SK-N-SH (cell line): ENCODE data around the gene BNC2. TPM values are rescaled to one million over a fixed set of nuclear protein-coding genes. Genes with fewer than 3 reads are reported as not detected.

Experiments
- CTCF ChIA-PET: fragments of 300-600, 350-600 bp; formaldehyde crosslinking; extraction: SDS; loops from one replicate; lab custom pipeline; 2021; lab: Yijun Ruan, JAX
- POLR2A ChIA-PET: fragments of 350-600 bp; sonication (Branson Sonifier 250); formaldehyde crosslinking; extraction: SDS; loops from one replicate; lab custom pipeline; 2020; ENCODE audit warnings: antibody characterized with exemption, inconsistent platforms; lab: Yijun Ruan, JAX
- DNase-seq: peaks from one replicate; pipeline ENCODE4 v3.0.0; 2012
- H2AFZ ChIP-seq: fragments of 200-600 bp; sonication (generic); 2 replicates; pipeline ENCODE4 v1.8.1; 2016; ENCODE audit warnings: antibody characterized with exemption, mild to moderate bottlenecking, low read depth
- H3F3A ChIP-seq: fragments of 200-600 bp; sonication (generic); replicated peaks from 2 replicates; pipeline ENCODE3; 2016; ENCODE audit warnings: antibody characterized with exemption, mild to moderate bottlenecking; ENCODE audit not compliant: insufficient read depth
- H3K27ac ChIP-seq, 2 experiments: fragments of 200-500 bp in 1 of 2; fragments of 200-600 bp in 1 of 2; sonication (Bioruptor generic) in 1 of 2; sonication (generic), shearing (Covaris generic) in 1 of 2; 2 replicates each; pipeline versions ENCODE4 v1.5.1 to v1.6.1; 2014 to 2016; ENCODE audit warnings: low read depth in 2 of 2, inconsistent platforms in 1 of 2, low read length in 1 of 2, mild to moderate bottlenecking in 1 of 2, mixed read lengths in 1 of 2
- H3K27me3 ChIP-seq: fragments of 200-600 bp; sonication (generic), shearing (Covaris generic); 2 replicates; pipeline ENCODE4 v1.6.1; 2016; ENCODE audit warnings: mixed run types; ENCODE audit not compliant: insufficient read depth
- H3K36me3 ChIP-seq, 2 experiments: fragments of 200-500 bp in 1 of 2; fragments of 200-600 bp in 1 of 2; sonication (Bioruptor generic) in 1 of 2; sonication (generic) in 1 of 2; replicated peaks in 1 of 2; 2 replicates each; pipeline versions ENCODE3 to v1.5.1; 2014 to 2016; ENCODE audit warnings: low read length in 1 of 2, mild to moderate bottlenecking in 1 of 2; ENCODE audit not compliant: insufficient read depth in 2 of 2, control insufficient read depth in 1 of 2
- H3K4me1 ChIP-seq, 2 experiments: fragments of 200-500 bp in 1 of 2; fragments of 200-600 bp in 1 of 2; sonication (Bioruptor generic) in 1 of 2; sonication (generic), shearing (Covaris generic) in 1 of 2; 2 replicates each; pipeline versions ENCODE4 v1.5.1 to v1.6.1; 2014 to 2016; ENCODE audit warnings: low read depth in 1 of 2, low read length in 1 of 2, mixed run types in 1 of 2; ENCODE audit not compliant: insufficient read depth in 2 of 2, control insufficient read depth in 1 of 2
- H3K4me2 ChIP-seq: fragments of 200-600 bp; sonication (generic), shearing (Covaris generic); 2 replicates; pipeline ENCODE4 v1.6.1; 2017; ENCODE audit warnings: mixed run types
- H3K4me3 ChIP-seq, 2 experiments: fragments of 200-500 bp in 1 of 2; fragments of 200-600 bp in 1 of 2; sonication (Bioruptor generic) in 1 of 2; sonication (generic), shearing (Covaris generic) in 1 of 2; 2 replicates each; pipeline versions ENCODE4 v1.5.1 to v1.8.1; 2014 to 2016; ENCODE audit warnings: low read depth in 2 of 2, inconsistent platforms in 1 of 2, low read length in 1 of 2, mild to moderate bottlenecking in 1 of 2, mixed read lengths in 1 of 2, moderate library complexity in 1 of 2
- H3K79me2 ChIP-seq: fragments of 200-600 bp; sonication (generic); 2 replicates; pipeline ENCODE4 v1.8.1; 2017; ENCODE audit warnings: mild to moderate bottlenecking; ENCODE audit not compliant: insufficient read depth
- H3K9ac ChIP-seq: fragments of 200-600 bp; sonication (generic); 2 replicates; pipeline ENCODE4 v1.6.1; 2017; ENCODE audit warnings: mixed run types
- H3K9me2 ChIP-seq: fragments of 200-600 bp; sonication (generic); 2 replicates; pipeline ENCODE4 v1.6.1; 2017; ENCODE audit warnings: mixed run types
- H3K9me3 ChIP-seq: fragments of 200-600 bp; sonication (generic); 2 replicates; pipeline ENCODE4 v1.6.1; 2017; ENCODE audit warnings: mixed run types, mild to moderate bottlenecking, moderate library complexity
- H4K20me1 ChIP-seq: fragments of 200-600 bp; sonication (generic); 2 replicates; pipeline ENCODE4 v1.6.1; 2017; ENCODE audit warnings: mild to moderate bottlenecking, mixed run types; ENCODE audit not compliant: insufficient read depth
- ELF1 ChIP-seq: IDR thresholded peaks from 2 replicates; pipeline ENCODE4 v1.4.0; 2012
- EZH2phosphoT487 ChIP-seq: fragments of 200-600 bp; sonication (generic); IDR thresholded peaks from 2 replicates; pipeline ENCODE4 v1.6.1; 2017; ENCODE audit warnings: low read depth, mixed run types, mild to moderate bottlenecking, antibody characterized with exemption, moderate library complexity, borderline replicate concordance
- FOSL2 ChIP-seq: IDR thresholded peaks from 2 replicates; pipeline ENCODE4 v1.4.0; 2012; ENCODE audit warnings: low read depth, mild to moderate bottlenecking, moderate library complexity, borderline replicate concordance
- FOXJ3 ChIP-seq: sonication (generic); formaldehyde crosslinking; IDR thresholded peaks from 2 replicates; pipeline ENCODE4 v1.5.1; 2020; ENCODE audit warnings: mild to moderate bottlenecking, missing genetic modification reagents
- GATA2 ChIP-seq: sonication (generic); formaldehyde crosslinking; IDR thresholded peaks from 2 replicates; pipeline ENCODE4 v1.5.0; 2020; ENCODE audit warnings: mild to moderate bottlenecking, missing genetic modification reagents
- MAX ChIP-seq: IDR thresholded peaks from 2 replicates; pipeline ENCODE4 v1.4.0; 2012; ENCODE audit warnings: low read depth
- MEF2A ChIP-seq: IDR thresholded peaks from 2 replicates; pipeline ENCODE4 v1.4.0; 2012; ENCODE audit warnings: low read depth, borderline replicate concordance
- NFIC ChIP-seq: IDR thresholded peaks from 2 replicates; pipeline ENCODE4 v1.4.0; 2012; ENCODE audit warnings: borderline replicate concordance
- NRF1 ChIP-seq: IDR thresholded peaks from 2 replicates; pipeline ENCODE4 v1.6.1; 2012; ENCODE audit warnings: low read depth, mild to moderate bottlenecking, low read length
- PBX3 ChIP-seq: IDR thresholded peaks from 2 replicates; pipeline ENCODE4; 2012
- RAD21 ChIP-seq: IDR thresholded peaks from 2 replicates; pipeline ENCODE4 v1.6.1; 2012; ENCODE audit warnings: mild to moderate bottlenecking, low read length
- SIN3A ChIP-seq: IDR thresholded peaks from 2 replicates; pipeline ENCODE4 v1.6.1; 2012; ENCODE audit warnings: low read depth, mild to moderate bottlenecking, low read length, moderate library complexity, borderline replicate concordance
- USF1 ChIP-seq: IDR thresholded peaks from 2 replicates; pipeline ENCODE4 v1.4.0; 2012; ENCODE audit warnings: low read depth, borderline replicate concordance
- USF2 ChIP-seq: fragments of 150-350 bp; IDR thresholded peaks from 2 replicates; pipeline ENCODE4 v1.6.1; 2017; ENCODE audit warnings: antibody characterized with exemption, low read length, low read depth, borderline replicate concordance
- YY1 ChIP-seq: IDR thresholded peaks from 2 replicates; pipeline ENCODE4 v1.4.0; 2012; ENCODE audit warnings: low read depth, mild to moderate bottlenecking
- WGBS: methylation state at CpG from one replicate; pipeline ENCODE4 v1.1.6; 2017; ENCODE audit warnings: low lambda C conversion rate; 5-methylcytosine and 5-hydroxymethylcytosine counted together
- polyA plus RNA-seq, 3 experiments: library from polyadenylated mRNA; depleted of rRNA; stranded (reverse); fragments of >200 nt; gene quantifications; 2 replicates each; pipeline ENCODE4 v1.2.3, GENCODE V29; 2012
- TF ChIP-seq, protein P1 (sequence below): fragments of 200-600 bp; sonication (generic); IDR thresholded peaks from 2 replicates; pipeline ENCODE4 v1.6.1; 2017; ENCODE audit warnings: antibody characterized with exemption, mild to moderate bottlenecking, moderate library complexity
- TF ChIP-seq, protein P2 (sequence below): IDR thresholded peaks from 2 replicates; pipeline ENCODE4 v1.6.1; 2012; ENCODE audit warnings: mild to moderate bottlenecking, low read depth, low read length, moderate library complexity

Gene BNC2
- polyA plus RNA-seq, 1 of the 3 experiments (the other 2 are of a cell fraction) = 8.8 TPM

DNA sequence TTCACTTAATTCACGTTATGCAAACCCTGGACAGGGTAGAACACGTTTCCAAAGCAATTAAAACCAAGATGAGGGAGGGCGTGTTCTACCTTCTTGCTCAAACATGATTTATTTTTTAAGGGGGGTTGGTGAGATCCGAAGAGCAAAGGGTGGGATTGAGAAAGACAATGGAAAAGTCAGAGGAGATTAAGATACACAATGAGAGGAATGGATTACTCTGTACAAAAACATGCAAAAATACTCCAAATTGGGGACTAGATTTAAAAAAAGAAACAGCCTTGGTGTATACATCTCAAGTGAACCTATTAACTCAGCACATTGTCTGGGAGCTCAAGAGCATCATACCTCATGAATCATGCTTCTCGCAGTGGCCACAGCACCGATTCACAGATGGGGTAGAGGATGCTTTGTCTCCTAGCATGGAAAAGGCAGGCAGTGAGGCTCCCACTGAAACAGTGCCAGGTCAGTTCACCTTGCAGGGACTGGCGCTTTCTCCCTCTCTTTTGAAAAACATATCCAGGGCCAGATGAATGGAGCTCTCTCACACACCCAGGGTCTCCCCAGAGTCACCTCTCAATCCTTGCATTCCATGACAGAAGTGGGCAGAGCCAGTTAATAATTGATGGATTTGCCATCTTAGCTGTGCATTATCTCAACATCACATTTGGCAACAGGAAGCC, 459.7 kb downstream of the BNC2 start (continued):
- TF ChIP-seq, protein P1, sequence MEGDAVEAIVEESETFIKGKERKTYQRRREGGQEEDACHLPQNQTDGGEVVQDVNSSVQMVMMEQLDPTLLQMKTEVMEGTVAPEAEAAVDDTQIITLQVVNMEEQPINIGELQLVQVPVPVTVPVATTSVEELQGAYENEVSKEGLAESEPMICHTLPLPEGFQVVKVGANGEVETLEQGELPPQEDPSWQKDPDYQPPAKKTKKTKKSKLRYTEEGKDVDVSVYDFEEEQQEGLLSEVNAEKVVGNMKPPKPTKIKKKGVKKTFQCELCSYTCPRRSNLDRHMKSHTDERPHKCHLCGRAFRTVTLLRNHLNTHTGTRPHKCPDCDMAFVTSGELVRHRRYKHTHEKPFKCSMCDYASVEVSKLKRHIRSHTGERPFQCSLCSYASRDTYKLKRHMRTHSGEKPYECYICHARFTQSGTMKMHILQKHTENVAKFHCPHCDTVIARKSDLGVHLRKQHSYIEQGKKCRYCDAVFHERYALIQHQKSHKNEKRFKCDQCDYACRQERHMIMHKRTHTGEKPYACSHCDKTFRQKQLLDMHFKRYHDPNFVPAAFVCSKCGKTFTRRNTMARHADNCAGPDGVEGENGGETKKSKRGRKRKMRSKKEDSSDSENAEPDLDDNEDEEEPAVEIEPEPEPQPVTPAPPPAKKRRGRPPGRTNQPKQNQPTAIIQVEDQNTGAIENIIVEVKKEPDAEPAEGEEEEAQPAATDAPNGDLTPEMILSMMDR = no peak

- Histone ChIP-seq H3K9ac (no peak overlapping the region), H3K36me3 (no peaks in the 10 kb centered on the region), H2AFZ (no peak overlapping the region), H3K4me1 (peaks cover 0 to 5% of the 10 kb centered on the region in 2 experiments; a peak in 1 of 4 replicates), H3K9me2 (no peaks in the 10 kb centered on the region), H3K9me3 (no peaks in the 10 kb centered on the region)
- 100% methylated on average over 2 of the region's 2 CpGs for WGBS
- DNase-seq = no peak
- CTCF ChIA-PET = interaction anchor here (1.0 to 1.2 kb wide), 2 partner anchors 12 to 13 kb away, joined by 3 read pairs; no protein-coding TSS in a partner anchor
- TF ChIP-seq NRF1 (no peak), SIN3A (no peak), MEF2A (no peak), FOXJ3 (no peak), MAX (no peak), FOSL2 (no peak), USF1 (no peak), USF2 (no peak), PBX3 (no peak), NFIC (no peak), ELF1 (no peak), YY1 (no peak), GATA2 (CRISPR knock-in tag) (no peak), RAD21 (no peak), EZH2phosphoT487 (no peak)
- TF ChIP-seq, protein P2, sequence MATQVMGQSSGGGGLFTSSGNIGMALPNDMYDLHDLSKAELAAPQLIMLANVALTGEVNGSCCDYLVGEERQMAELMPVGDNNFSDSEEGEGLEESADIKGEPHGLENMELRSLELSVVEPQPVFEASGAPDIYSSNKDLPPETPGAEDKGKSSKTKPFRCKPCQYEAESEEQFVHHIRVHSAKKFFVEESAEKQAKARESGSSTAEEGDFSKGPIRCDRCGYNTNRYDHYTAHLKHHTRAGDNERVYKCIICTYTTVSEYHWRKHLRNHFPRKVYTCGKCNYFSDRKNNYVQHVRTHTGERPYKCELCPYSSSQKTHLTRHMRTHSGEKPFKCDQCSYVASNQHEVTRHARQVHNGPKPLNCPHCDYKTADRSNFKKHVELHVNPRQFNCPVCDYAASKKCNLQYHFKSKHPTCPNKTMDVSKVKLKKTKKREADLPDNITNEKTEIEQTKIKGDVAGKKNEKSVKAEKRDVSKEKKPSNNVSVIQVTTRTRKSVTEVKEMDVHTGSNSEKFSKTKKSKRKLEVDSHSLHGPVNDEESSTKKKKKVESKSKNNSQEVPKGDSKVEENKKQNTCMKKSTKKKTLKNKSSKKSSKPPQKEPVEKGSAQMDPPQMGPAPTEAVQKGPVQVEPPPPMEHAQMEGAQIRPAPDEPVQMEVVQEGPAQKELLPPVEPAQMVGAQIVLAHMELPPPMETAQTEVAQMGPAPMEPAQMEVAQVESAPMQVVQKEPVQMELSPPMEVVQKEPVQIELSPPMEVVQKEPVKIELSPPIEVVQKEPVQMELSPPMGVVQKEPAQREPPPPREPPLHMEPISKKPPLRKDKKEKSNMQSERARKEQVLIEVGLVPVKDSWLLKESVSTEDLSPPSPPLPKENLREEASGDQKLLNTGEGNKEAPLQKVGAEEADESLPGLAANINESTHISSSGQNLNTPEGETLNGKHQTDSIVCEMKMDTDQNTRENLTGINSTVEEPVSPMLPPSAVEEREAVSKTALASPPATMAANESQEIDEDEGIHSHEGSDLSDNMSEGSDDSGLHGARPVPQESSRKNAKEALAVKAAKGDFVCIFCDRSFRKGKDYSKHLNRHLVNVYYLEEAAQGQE = no peak
- TF ChIP-seq, all 33 proteins: peak for 0
- no peaks in the 10 kb centered on the region for H3K79me2 ChIP-seq
- no peak overlapping the region for H3K4me2 ChIP-seq
- H3K27ac ChIP-seq = no peak overlapping the region
- POLR2A ChIA-PET = no interaction called here
- H4K20me1 ChIP-seq = no peaks in the 10 kb centered on the region
- no peaks in the 10 kb centered on the region for H3F3A ChIP-seq
- H3K4me3 ChIP-seq = no peak overlapping the region
- H3K27me3 ChIP-seq = no peaks in the 10 kb centered on the region
Measured at GRCh38 chr9:16407617-16408016, 462.9 kb downstream of the BNC2 start.
